ENCODE measurements around the gene HSD17B1.
"Not testable (repeated sequence)": the region's sequence is repeated elsewhere in the genome, so short reads cannot be mapped to it uniquely, and the experiment has no call there.

HSD17B1 gene

DNA sequence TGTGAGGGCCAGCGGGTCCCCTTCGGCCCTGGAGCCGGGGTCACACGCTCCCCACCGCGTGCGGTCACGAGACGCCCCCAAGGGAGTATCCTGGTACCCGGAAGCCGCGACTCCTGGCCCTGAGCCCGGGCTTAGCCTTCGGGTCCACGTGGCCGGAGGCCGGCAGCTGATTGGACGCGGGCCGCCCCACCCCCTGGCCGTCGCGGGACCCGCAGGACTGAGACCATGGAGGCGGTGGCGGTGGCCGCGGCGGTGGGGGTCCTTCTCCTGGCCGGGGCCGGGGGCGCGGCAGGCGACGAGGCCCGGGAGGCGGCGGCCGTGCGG is 16.7 kb upstream of the HSD17B1 start, which contains the start of gene NAGLU:
Gene NAGLU (plus strand): TSS at position 194 of the 324 bp plus-strand sequence. CDS start 32 bp downstream, at position 226.
- no peaks in the 10 kb centered on the region for H3K36me3 ChIP-seq (ENCODE audit: insufficient read depth, low read length)
- peaks cover 12% of the 10 kb centered on the region for H3K4me1 ChIP-seq (ENCODE audit: insufficient read depth, low read length)
- H3K9me3 ChIP-seq (ENCODE audit: control insufficient read depth, insufficient read depth, low read length): no peaks in the 10 kb centered on the region
- H3K9ac ChIP-seq (ENCODE audit: low read depth, low read length): peak within 1 kb of the TSS; percentile 53

DNA sequence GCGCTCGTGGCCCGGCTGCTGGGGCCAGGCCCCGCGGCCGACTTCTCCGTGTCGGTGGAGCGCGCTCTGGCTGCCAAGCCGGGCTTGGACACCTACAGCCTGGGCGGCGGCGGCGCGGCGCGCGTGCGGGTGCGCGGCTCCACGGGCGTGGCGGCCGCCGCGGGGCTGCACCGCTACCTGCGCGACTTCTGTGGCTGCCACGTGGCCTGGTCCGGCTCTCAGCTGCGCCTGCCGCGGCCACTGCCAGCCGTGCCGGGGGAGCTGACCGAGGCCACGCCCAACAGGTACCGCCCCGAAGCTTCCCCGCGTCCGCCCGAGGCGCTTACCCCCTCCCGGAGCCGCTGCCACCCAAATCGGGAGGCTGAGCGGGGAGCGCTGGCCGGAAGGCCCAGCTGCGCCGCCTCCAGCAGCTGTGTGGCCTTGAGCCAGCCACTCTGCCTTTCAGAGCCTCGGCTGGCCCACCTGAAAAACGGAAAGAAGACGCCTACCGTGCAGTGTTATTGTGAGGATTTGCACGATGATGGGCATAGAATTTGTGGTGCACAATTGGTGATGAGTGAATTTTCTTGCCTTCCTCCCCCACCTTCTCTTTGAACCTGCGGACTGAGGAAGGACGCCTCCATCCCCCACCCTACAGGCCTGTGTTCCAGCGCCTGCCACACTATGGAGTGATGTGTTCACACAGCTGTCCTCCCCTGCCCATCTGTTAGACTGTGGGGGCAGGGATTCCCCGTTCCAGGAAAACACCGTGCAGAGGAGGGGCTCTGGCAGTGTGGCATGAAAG is 16.2 kb upstream of the HSD17B1 start:
- H3K36me3 ChIP-seq (ENCODE audit: insufficient read depth, low read length): no peaks in the 10 kb centered on the region
- H3K4me1 ChIP-seq (ENCODE audit: insufficient read depth, low read length): peaks cover 15% of the 10 kb centered on the region
- H3K9me3 ChIP-seq (ENCODE audit: control insufficient read depth, insufficient read depth, low read length): no peaks in the 10 kb centered on the region

DNA sequence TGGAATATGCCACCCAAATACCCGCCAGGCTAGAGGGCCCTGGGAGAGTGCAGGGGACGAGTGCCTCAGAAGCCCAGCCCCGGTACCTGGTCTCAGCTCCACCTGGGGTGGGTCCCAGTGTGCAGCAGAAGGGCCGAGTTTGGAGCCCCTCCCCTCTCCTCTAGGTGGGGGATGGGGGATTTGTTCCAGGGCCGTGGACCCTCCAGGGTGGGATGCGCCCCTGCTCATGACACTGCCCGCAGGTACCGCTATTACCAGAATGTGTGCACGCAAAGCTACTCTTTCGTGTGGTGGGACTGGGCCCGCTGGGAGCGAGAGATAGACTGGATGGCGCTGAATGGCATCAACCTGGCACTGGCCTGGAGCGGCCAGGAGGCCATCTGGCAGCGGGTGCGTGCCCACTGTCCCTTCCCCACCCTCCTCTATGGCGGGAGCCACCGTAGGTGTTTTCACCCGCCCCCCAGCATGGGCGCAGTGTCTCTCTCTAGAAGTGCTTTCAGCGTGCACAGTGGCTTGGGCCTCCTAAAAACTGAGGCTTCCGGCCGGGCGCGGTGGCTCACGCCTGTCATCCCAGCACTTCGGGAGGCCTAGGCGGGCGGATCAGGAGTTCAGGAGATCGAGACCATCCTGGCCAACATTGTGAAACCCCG is 15.4 kb upstream of the HSD17B1 start:
- H3K9ac ChIP-seq (ENCODE audit: low read depth, low read length): peak overlapping the region; percentile 53; the same call in 1 of the 2 replicates
- no peaks in the 10 kb centered on the region for H3K9me3 ChIP-seq (ENCODE audit: control insufficient read depth, insufficient read depth, low read length)
- H3K4me1 ChIP-seq (ENCODE audit: insufficient read depth, low read length): peaks cover 15% of the 10 kb centered on the region
- H3K36me3 ChIP-seq (ENCODE audit: insufficient read depth, low read length): no peaks in the 10 kb centered on the region

More for the DNA sequence above, 16.2 kb upstream of the HSD17B1 start:
- H3K9ac ChIP-seq (ENCODE audit: low read depth, low read length): peak overlapping the region; percentile 53; the same call in 1 of the 2 replicates

DNA sequence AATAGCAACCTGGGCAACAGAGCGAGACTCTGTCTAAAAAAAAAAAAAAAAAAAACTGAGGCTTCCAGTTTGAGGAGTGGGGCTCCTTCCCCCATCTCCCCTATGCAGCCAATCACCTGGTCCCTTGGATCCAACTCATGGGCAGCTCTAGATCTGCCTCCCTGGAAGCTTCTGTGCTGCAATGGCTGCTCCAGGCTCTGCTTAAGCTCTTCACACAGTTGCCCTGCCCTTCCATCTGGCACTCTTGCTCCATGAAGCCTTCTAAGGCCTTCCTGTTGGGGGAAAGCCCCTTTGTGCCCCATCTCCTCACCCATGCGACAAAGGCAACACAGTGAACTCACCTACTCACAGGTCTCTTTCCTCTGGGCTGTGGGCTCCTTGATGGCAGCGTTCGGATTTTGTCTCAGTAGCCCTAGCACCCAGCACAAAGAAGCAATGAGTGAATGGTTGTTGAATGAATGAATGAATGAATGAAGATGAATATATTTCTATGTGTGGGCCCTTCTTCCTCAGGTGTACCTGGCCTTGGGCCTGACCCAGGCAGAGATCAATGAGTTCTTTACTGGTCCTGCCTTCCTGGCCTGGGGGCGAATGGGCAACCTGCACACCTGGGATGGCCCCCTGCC is 14.8 kb upstream of the HSD17B1 start:
- no peaks in the 10 kb centered on the region for H3K36me3 ChIP-seq (ENCODE audit: insufficient read depth, low read length)
- H3K4me1 ChIP-seq (ENCODE audit: insufficient read depth, low read length): peaks cover 15% of the 10 kb centered on the region
- no peak overlapping the region for H3K9ac ChIP-seq (ENCODE audit: low read depth, low read length)
- no peaks in the 10 kb centered on the region for H3K9me3 ChIP-seq (ENCODE audit: control insufficient read depth, insufficient read depth, low read length)

DNA sequence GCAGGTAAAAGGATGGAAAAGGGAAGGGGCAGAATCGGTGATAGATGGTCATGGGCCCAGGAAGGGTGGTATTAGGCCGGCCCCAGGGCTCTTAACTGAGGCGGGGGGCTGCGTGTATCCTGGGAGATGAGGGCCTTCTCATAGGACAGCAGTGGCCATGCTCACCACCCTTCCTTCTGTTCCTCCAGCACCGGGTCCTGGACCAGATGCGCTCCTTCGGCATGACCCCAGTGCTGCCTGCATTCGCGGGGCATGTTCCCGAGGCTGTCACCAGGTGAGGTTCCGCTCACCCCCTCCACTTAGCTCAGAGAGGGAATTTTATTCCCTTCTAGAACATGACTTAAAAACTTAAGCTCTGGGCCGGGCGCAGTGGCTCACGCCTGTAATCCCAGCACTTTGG is 14.2 kb upstream of the HSD17B1 start:
- Histone ChIP-seq H3K4me1 (ENCODE audit: insufficient read depth, low read length) (peaks cover 15% of the 10 kb centered on the region), H3K36me3 (ENCODE audit: insufficient read depth, low read length) (no peaks in the 10 kb centered on the region), H3K9ac (ENCODE audit: low read depth, low read length) (no peak overlapping the region), H3K9me3 (ENCODE audit: control insufficient read depth, insufficient read depth, low read length) (no peaks in the 10 kb centered on the region)

- not testable (repeated sequence) for H3K36me3 ChIP-seq (ENCODE audit: insufficient read depth, low read length); H3K4me1 ChIP-seq (ENCODE audit: insufficient read depth, low read length); H3K9me3 ChIP-seq (ENCODE audit: control insufficient read depth, insufficient read depth, low read length); H3K9ac ChIP-seq (ENCODE audit: low read depth, low read length)
Measured at GRCh38 chr17:42540558-42540957, 12.2 kb upstream of the HSD17B1 start.

DNA sequence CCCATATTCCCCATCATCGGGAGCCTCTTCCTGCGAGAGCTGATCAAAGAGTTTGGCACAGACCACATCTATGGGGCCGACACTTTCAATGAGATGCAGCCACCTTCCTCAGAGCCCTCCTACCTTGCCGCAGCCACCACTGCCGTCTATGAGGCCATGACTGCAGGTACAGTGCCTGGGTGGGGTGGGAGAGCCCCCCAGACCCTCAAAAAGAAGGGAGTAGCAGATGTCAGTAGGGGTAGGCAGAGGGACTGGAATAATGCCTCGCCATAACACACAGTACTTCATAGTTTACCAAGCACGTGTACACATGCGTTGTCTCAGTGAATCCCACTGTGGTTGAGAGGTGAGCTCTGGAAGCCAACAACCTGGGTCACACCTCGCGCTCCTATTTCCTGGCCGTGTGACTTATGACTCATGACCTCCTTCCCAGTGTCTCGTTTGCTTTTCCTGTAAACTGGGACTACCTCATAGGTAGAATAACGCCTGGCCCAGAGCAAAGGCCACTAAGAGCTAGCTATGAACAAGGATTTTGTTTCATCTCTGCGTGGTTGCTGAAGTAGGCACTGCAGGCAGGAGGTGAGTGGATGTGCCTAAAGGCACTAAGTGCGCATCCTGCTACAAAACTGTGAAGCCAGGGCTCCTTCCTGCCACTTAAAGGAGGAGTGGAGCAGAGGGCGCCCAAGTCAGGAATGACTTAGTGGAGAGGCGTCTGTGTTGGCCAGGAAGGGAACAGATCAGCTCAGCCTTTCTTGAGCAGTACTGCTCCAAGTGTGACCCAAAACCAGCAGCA is 11.5 kb upstream of the HSD17B1 start:
- Histone ChIP-seq H3K9me3 (ENCODE audit: control insufficient read depth, insufficient read depth, low read length) (no peaks in the 10 kb centered on the region), H3K9ac (ENCODE audit: low read depth, low read length) (no peak overlapping the region), H3K36me3 (ENCODE audit: insufficient read depth, low read length) (no peaks in the 10 kb centered on the region), H3K4me1 (ENCODE audit: insufficient read depth, low read length) (peaks cover 4% of the 10 kb centered on the region; the same call in 1 of the 2 replicates)

- Histone ChIP-seq H3K4me1 (ENCODE audit: insufficient read depth, low read length) (peaks cover 4% of the 10 kb centered on the region; the same call in 1 of the 2 replicates), H3K36me3 (ENCODE audit: insufficient read depth, low read length) (no peaks in the 10 kb centered on the region), H3K9me3 (ENCODE audit: control insufficient read depth, insufficient read depth, low read length) (no peaks in the 10 kb centered on the region), H3K9ac (ENCODE audit: low read depth, low read length) (no peak overlapping the region)
Measured at GRCh38 chr17:42543190-42544079, 9.3 kb upstream of the HSD17B1 start.

DNA sequence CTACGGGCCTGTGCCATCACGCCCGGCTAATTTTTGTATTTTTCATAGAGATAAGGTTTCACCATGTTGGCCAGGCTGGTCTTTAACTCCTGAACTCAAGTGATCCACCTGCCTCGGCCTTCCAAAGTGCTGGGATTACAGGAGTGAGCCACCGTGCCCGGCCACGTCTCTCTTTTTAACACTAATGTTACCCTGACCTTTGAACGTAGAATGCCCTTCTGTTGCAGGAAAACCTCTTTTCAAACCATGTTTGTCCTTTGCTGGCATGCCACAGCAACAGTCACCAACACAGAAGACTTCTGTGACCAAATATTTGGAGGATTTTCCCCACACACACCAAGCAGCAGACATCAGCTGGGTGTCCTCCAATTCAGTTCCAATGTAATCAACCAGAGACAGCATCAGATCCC is 7.8 kb upstream of the HSD17B1 start:
- peaks cover 9% of the 10 kb centered on the region; the same call in 1 of the 2 replicates for H3K4me1 ChIP-seq (ENCODE audit: insufficient read depth, low read length)
- no peak overlapping the region for H3K9ac ChIP-seq (ENCODE audit: low read depth, low read length)
- no peaks in the 10 kb centered on the region for H3K9me3 ChIP-seq (ENCODE audit: control insufficient read depth, insufficient read depth, low read length)
- no peaks in the 10 kb centered on the region for H3K36me3 ChIP-seq (ENCODE audit: insufficient read depth, low read length)

- not testable (repeated sequence) for H3K9me3 ChIP-seq (ENCODE audit: control insufficient read depth, insufficient read depth, low read length); H3K4me1 ChIP-seq (ENCODE audit: insufficient read depth, low read length)
Measured at GRCh38 chr17:42545755-42546505, 6.8 kb upstream of the HSD17B1 start.

DNA sequence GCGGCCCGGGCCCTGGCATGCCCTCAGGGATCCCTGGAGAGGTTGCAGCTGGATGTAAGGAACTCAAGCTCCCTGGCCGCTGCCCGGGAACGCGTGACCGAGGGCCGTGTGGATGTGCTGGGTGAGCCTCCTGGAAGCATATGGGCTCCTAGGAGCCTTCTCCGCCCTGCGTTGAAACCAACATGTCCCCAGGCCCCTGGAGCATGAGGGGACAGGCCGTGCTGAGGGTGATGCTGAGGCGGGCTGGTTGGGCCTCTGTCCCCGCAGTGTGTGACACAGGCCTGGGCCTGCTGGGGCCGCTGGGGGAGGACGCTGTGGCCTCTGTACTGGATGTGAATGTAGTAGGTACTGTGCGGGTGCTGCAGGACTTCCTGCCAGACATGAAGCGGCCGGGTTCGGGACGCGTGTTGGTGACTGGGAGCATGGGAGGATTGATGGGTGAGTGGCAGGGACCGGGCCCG is 5.7 kb upstream of the HSD17B1 start:
- H3K36me3 ChIP-seq (ENCODE audit: insufficient read depth, low read length): no peaks in the 10 kb centered on the region
- no peaks in the 10 kb centered on the region for H3K9me3 ChIP-seq (ENCODE audit: control insufficient read depth, insufficient read depth, low read length)
- H3K9ac ChIP-seq (ENCODE audit: low read depth, low read length): no peak overlapping the region
- peaks cover 5% of the 10 kb centered on the region; the same call in 1 of the 2 replicates for H3K4me1 ChIP-seq (ENCODE audit: insufficient read depth, low read length)

More at GRCh38 chr17:42545755-42546505, 6.8 kb upstream of the HSD17B1 start:
- not testable (repeated sequence) for H3K9ac ChIP-seq (ENCODE audit: low read depth, low read length); H3K36me3 ChIP-seq (ENCODE audit: insufficient read depth, low read length)

DNA sequence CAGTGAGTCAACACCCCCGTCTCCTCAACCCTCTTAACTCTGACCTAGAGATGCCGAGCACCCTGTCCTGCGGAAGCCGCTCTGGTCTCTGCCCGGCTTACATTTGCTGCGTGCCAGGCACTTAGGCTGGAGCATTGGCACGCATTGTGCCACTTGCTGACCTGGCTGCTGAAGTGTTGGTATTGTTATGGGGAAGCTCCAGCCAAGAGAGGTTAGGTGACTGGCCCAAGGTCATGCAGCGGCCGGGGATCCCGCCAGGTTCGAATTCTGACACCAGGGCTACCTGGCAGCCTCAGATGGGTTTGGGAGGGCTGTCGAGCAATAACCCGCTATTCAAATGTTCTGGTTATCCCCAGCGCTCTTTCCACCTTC is 5.0 kb upstream of the HSD17B1 start:
- Histone ChIP-seq H3K9me3 (ENCODE audit: control insufficient read depth, insufficient read depth, low read length) (no peaks in the 10 kb centered on the region), H3K9ac (ENCODE audit: low read depth, low read length) (peak overlapping the region; percentile 48; the same call in 1 of the 2 replicates), H3K4me1 (ENCODE audit: insufficient read depth, low read length) (peaks cover 5% of the 10 kb centered on the region; the same call in 1 of the 2 replicates), H3K36me3 (ENCODE audit: insufficient read depth, low read length) (no peaks in the 10 kb centered on the region)
